Measurements from ENCODE around the gene SPAG17. TPM values are rescaled to one million over a fixed set of nuclear protein-coding genes. Genes with fewer than 3 reads are reported as not detected.

SPAG17 gene
- total and polyA plus RNA-seq, 4 experiments from 2014 or later, result not detected

DNA sequence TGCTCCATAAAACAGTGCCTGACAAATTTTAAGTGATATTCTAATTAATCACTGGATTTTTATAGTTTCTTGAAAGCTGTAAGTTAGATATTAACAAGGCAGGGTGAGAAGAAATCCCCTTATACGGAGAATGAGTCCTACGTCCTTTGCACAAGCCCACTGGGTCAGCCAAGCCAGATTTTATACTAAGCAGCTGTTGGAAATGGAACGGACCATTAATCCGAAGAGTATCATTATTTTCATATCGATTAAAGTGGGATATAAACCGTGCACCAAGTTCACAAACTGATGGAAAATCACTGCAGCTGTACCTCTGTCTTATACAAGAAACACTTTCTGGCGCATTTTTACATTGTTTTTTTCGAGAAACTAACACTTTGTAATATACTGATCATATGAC is 35.2 kb downstream of the SPAG17 start:
- Mint-ChIP-seq H3K4me1 (no peaks in the 10 kb centered on the region), H3K27ac (no peak overlapping the region), H3K36me3 (no peaks in the 10 kb centered on the region), H3K27me3 (no peaks in the 10 kb centered on the region), H3K9me3 (peaks cover 0 to 4% (median 0%) of the 10 kb centered on the region in 8 donors), H3K4me3 (no peak overlapping the region)
- Histone ChIP-seq H3K4me1 (ENCODE audit: insufficient read depth, low read length) (no peaks in the 10 kb centered on the region), H3K27ac (ENCODE audit: low read depth, low read length) (no peak overlapping the region), H3K36me3 (ENCODE audit: insufficient read depth, low read length) (no peaks in the 10 kb centered on the region), H3K27me3 (ENCODE audit: insufficient read depth, low read length) (no peaks in the 10 kb centered on the region), H3K9me3 (ENCODE audit: control insufficient read depth in 1 of 2, low read length in 2 of 2) (no peaks in the 10 kb centered on the region), H3K4me3 (ENCODE audit: low read length in 2 of 2) (no peak overlapping the region)
- DNase-seq, result no peak
- POLR2A ChIA-PET (ENCODE audit: partially characterized antibody), result no interaction called here
- CTCF ChIA-PET (ENCODE audit: partially characterized antibody), result no interaction called here
- intact Hi-C loops (cut with micrococcal nuclease), result loop anchor here (2.0 kb wide), 1 partner anchor 1217 kb away; no protein-coding TSS in a partner anchor

DNA sequence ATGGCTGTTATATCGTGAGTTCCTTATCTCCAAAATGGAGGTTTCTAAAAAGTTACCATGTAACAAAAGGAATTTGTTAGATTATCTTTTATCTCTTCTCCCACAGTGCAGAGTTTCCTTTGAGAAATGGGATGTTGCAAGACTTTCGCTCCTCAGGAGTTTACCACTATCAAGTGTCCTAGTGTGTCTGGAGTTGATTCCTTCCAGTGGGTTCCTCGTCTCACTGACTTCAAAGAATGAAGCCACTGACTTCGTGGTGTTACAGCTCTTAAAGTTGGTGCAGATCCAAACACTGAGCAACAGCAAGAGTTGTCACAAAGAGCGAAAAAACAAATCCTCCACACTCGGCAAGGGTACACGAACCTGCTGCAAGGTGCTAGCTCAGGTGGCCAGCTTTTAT is 37.0 kb downstream of the SPAG17 start:
- no peaks in the 10 kb centered on the region for H3K36me3 ChIP-seq (ENCODE audit: insufficient read depth, low read length)
- CTCF ChIA-PET (ENCODE audit: partially characterized antibody), result no interaction called here

DNA sequence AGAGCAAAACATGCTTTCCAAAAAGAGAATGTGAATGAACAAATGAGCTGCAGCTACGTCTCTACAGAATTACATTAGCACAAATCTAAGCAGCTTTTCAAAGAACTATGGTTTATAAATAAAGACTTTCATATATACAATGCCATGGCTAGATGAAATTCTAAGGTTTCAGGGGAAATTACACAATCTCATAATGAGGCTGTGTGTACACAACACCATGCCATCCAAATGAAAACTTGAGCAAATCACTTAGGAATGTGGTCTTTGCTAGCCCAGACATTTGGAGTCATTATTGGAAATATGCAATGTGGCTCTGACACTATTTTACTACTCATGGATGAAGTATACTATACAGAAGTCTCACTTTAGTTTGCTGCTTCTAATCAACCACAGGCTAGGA is 37.5 kb downstream of the SPAG17 start:
- no peak for DNase-seq
- Histone ChIP-seq H3K36me3 (ENCODE audit: insufficient read depth, low read length) (no peaks in the 10 kb centered on the region), H3K27me3 (ENCODE audit: insufficient read depth, low read length) (no peaks in the 10 kb centered on the region), H3K9me3 (ENCODE audit: control insufficient read depth in 1 of 2, low read length in 2 of 2) (no peaks in the 10 kb centered on the region), H3K27ac (ENCODE audit: low read depth, low read length) (no peak overlapping the region), H3K4me1 (ENCODE audit: insufficient read depth, low read length) (no peaks in the 10 kb centered on the region), H3K4me3 (ENCODE audit: low read length in 2 of 2) (no peak overlapping the region)
- Mint-ChIP-seq H3K4me3 (no peak overlapping the region), H3K27ac (no peak overlapping the region), H3K27me3 (peaks cover 0 to 1% of the 10 kb centered on the region in 2 donors), H3K36me3 (no peaks in the 10 kb centered on the region), H3K4me1 (no peaks in the 10 kb centered on the region), H3K9me3 (peaks cover 0 to 4% (median 0%) of the 10 kb centered on the region in 8 donors)
- ChIA-PET POLR2A (ENCODE audit: partially characterized antibody) (no interaction called here), CTCF (ENCODE audit: partially characterized antibody) (no interaction called here)
- intact Hi-C loops (cut with micrococcal nuclease), result no loop called here

More for the DNA sequence above, 37.0 kb downstream of the SPAG17 start:
- Histone ChIP-seq H3K4me1 (ENCODE audit: insufficient read depth, low read length) (no peaks in the 10 kb centered on the region), H3K4me3 (ENCODE audit: low read length in 2 of 2) (no peak overlapping the region), H3K9me3 (ENCODE audit: control insufficient read depth in 1 of 2, low read length in 2 of 2) (no peaks in the 10 kb centered on the region), H3K27ac (ENCODE audit: low read depth, low read length) (no peak overlapping the region), H3K27me3 (ENCODE audit: insufficient read depth, low read length) (no peaks in the 10 kb centered on the region)
- no peaks in the 10 kb centered on the region for H3K4me1 Mint-ChIP-seq
- no peak overlapping the region for H3K27ac Mint-ChIP-seq
- POLR2A ChIA-PET (ENCODE audit: partially characterized antibody), result no interaction called here
- DNase-seq, result no peak
- H3K9me3 Mint-ChIP-seq, result peaks cover 0 to 4% (median 0%) of the 10 kb centered on the region in 8 donors
- H3K4me3 Mint-ChIP-seq, result no peak overlapping the region
- H3K27me3 Mint-ChIP-seq, result peaks cover 0 to 1% of the 10 kb centered on the region in 2 donors
- no peaks in the 10 kb centered on the region for H3K36me3 Mint-ChIP-seq
- intact Hi-C loops (cut with micrococcal nuclease), result no loop called here

DNA sequence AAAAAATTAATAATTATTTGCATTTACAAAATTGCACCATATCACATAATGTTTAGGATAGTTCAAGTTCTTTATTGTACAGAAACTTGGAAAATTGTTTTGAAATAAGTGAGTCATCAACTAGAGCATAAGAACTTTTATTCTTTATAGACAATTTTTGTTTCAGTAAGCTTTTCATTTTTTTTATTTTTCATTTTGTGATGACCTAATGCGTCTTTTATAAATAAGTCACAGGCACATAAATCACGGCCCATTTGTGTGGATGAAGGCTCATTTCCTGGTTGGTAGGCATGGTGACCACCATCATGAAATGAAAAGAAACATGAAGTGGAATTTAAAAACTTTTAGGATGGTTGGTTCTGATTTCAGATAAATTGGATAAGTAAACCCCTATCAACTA is 39.3 kb downstream of the SPAG17 start:
- Mint-ChIP-seq H3K9me3 (peaks cover 0 to 4% (median 0%) of the 10 kb centered on the region in 8 donors), H3K36me3 (no peaks in the 10 kb centered on the region), H3K27me3 (peaks cover 0 to 1% of the 10 kb centered on the region in 2 donors), H3K27ac (no peak overlapping the region), H3K4me3 (no peak overlapping the region), H3K4me1 (no peaks in the 10 kb centered on the region)
- Histone ChIP-seq H3K27ac (ENCODE audit: low read depth, low read length) (no peak overlapping the region), H3K4me1 (ENCODE audit: insufficient read depth, low read length) (no peaks in the 10 kb centered on the region), H3K9me3 (ENCODE audit: control insufficient read depth in 1 of 2, low read length in 2 of 2) (no peaks in the 10 kb centered on the region), H3K27me3 (ENCODE audit: insufficient read depth, low read length) (no peaks in the 10 kb centered on the region), H3K4me3 (ENCODE audit: low read length in 2 of 2) (no peak overlapping the region), H3K36me3 (ENCODE audit: insufficient read depth, low read length) (no peaks in the 10 kb centered on the region)
- DNase-seq, result no peak
- ChIA-PET POLR2A (ENCODE audit: partially characterized antibody) (no interaction called here), CTCF (ENCODE audit: partially characterized antibody) (no interaction called here)
- intact Hi-C loops (cut with micrococcal nuclease), result no loop called here

DNA sequence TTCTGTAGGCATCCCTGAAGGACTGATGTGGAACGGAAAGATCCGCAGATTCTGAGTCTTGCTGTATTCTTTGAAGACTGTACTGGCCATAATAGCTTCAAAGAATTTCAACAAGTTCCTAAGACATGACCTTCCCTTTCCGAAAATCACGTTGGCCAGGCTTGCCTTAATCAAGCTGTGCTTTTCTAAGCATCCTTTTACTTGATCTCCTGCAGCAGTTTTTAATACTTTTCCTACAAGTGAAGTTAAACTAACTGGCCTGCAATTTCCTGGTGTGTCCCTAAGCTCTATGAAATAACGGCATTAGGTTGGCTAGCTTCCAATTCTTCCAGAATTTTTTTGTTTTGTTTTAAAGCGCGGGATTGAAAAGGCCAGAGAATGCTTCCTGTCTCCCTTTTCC is 40.3 kb downstream of the SPAG17 start:
- no peak for DNase-seq
- Mint-ChIP-seq H3K27me3 (peaks cover 0 to 1% of the 10 kb centered on the region in 2 donors), H3K4me1 (no peaks in the 10 kb centered on the region), H3K9me3 (peaks cover 0 to 4% (median 0%) of the 10 kb centered on the region in 8 donors), H3K36me3 (no peaks in the 10 kb centered on the region), H3K4me3 (no peak overlapping the region), H3K27ac (no peak overlapping the region)
- no peaks in the 10 kb centered on the region for H3K9me3 ChIP-seq (ENCODE audit: control insufficient read depth in 1 of 2, low read length in 2 of 2)
- H3K36me3 ChIP-seq (ENCODE audit: insufficient read depth, low read length), result no peaks in the 10 kb centered on the region
- ChIA-PET POLR2A (ENCODE audit: partially characterized antibody) (no interaction called here), CTCF (ENCODE audit: partially characterized antibody) (no interaction called here)
- H3K27me3 ChIP-seq (ENCODE audit: insufficient read depth, low read length), result no peaks in the 10 kb centered on the region
- H3K27ac ChIP-seq (ENCODE audit: low read depth, low read length), result no peak overlapping the region
- no peaks in the 10 kb centered on the region for H3K4me1 ChIP-seq (ENCODE audit: insufficient read depth, low read length)
- H3K4me3 ChIP-seq (ENCODE audit: low read length in 2 of 2), result no peak overlapping the region
- intact Hi-C loops (cut with micrococcal nuclease), result no loop called here

DNA sequence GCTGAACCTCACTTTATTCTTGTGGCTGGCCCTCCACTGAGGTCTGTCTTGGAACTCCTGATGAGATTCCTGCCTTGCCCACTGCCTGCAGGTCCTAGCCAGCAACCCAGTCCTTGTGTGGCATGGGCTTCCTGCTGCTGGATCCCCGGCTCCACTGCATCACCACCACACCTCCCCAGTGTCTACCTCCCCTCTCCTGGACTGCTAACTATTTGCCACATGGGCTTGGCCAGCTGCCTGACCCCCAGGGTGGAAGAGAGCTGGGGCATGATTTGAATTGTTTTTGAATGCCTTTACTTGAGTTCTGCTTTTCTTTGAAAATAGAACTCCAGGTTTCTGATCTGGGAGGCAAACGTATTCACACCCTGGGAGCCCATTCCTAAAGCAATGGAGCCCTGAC is 41.2 kb downstream of the SPAG17 start:
- H3K36me3 Mint-ChIP-seq, result no peaks in the 10 kb centered on the region
- H3K27me3 ChIP-seq (ENCODE audit: insufficient read depth, low read length), result no peaks in the 10 kb centered on the region
- H3K27ac Mint-ChIP-seq, result no peak overlapping the region
- H3K9me3 Mint-ChIP-seq, result peaks cover 0 to 8% (median 0%) of the 10 kb centered on the region in 8 donors
- DNase-seq, result no peak
- no peak overlapping the region for H3K27ac ChIP-seq (ENCODE audit: low read depth, low read length)
- H3K4me1 Mint-ChIP-seq, result no peaks in the 10 kb centered on the region
- no peak overlapping the region for H3K4me3 ChIP-seq (ENCODE audit: low read length in 2 of 2)
- peaks cover 0 to 3% of the 10 kb centered on the region in 2 donors for H3K27me3 Mint-ChIP-seq
- POLR2A ChIA-PET (ENCODE audit: partially characterized antibody), result no interaction called here
- H3K36me3 ChIP-seq (ENCODE audit: insufficient read depth, low read length), result no peaks in the 10 kb centered on the region
- H3K4me1 ChIP-seq (ENCODE audit: insufficient read depth, low read length), result no peaks in the 10 kb centered on the region
- CTCF ChIA-PET (ENCODE audit: partially characterized antibody), result no interaction called here
- peak overlapping the region in 1 of 8 donors; percentile 39 for H3K4me3 Mint-ChIP-seq
- intact Hi-C loops (cut with micrococcal nuclease), result no loop called here
- H3K9me3 ChIP-seq (ENCODE audit: control insufficient read depth in 1 of 2, low read length in 2 of 2), result no peaks in the 10 kb centered on the region

DNA sequence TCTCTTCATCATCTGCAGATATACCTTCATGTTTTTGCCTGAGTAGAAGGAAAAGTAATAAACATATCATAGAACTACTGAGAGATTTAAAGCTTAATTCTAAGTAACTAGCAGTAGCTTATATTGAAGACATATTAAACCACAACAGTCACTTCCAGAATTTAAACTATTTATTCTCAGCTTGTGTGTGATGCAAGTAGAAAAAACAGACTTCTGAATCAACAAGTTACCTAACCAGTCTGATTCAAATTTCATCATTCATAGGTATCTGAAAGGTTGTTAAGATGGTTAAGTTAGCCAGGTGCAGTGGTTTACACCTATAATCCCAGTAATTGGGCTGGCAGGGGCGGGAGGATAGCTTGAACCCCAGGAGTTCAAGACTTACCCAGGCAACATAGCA is 41.9 kb downstream of the SPAG17 start:
- Histone ChIP-seq H3K27ac (ENCODE audit: low read depth, low read length) (no peak overlapping the region), H3K4me1 (ENCODE audit: insufficient read depth, low read length) (no peaks in the 10 kb centered on the region), H3K4me3 (ENCODE audit: low read length in 2 of 2) (no peak overlapping the region), H3K9me3 (ENCODE audit: control insufficient read depth in 1 of 2, low read length in 2 of 2) (no peaks in the 10 kb centered on the region), H3K36me3 (ENCODE audit: insufficient read depth, low read length) (no peaks in the 10 kb centered on the region), H3K27me3 (ENCODE audit: insufficient read depth, low read length) (no peaks in the 10 kb centered on the region)
- CTCF ChIA-PET (ENCODE audit: partially characterized antibody), result no interaction called here
- no peak overlapping the region for H3K27ac Mint-ChIP-seq
- H3K4me3 Mint-ChIP-seq, result no peak overlapping the region
- peaks cover 0 to 3% of the 10 kb centered on the region in 2 donors for H3K27me3 Mint-ChIP-seq
- H3K9me3 Mint-ChIP-seq, result peaks cover 0 to 8% (median 0%) of the 10 kb centered on the region in 8 donors
- DNase-seq, result no peak
- intact Hi-C loops (cut with micrococcal nuclease), result no loop called here
- H3K36me3 Mint-ChIP-seq, result no peaks in the 10 kb centered on the region
- POLR2A ChIA-PET (ENCODE audit: partially characterized antibody), result no interaction called here
- H3K4me1 Mint-ChIP-seq, result no peaks in the 10 kb centered on the region

DNA sequence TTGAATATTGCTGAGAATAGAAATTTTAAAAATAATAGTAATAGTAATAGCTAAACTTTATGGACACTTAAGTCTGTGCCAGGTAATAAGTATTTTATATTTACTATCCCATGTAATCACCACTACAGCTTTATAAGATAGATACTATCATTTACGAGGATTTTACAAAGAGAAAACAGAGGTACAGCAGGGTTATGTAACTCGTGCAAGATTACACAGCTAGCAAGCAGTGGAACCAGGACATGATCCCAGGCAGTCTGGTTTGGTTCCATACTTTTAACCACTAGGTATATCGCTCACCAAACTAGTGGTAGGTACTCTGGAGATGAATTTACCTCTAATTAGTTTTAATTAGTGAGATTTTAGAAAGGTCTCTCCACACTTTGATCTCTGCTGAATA is 42.5 kb downstream of the SPAG17 start:
- CTCF ChIA-PET (ENCODE audit: partially characterized antibody), result no interaction called here
- POLR2A ChIA-PET (ENCODE audit: partially characterized antibody), result no interaction called here
- no peak overlapping the region for H3K4me3 ChIP-seq (ENCODE audit: low read length in 2 of 2)
- H3K36me3 ChIP-seq (ENCODE audit: insufficient read depth, low read length), result no peaks in the 10 kb centered on the region
- Mint-ChIP-seq H3K4me3 (no peak overlapping the region), H3K9me3 (peaks cover 0 to 8% (median 0%) of the 10 kb centered on the region in 8 donors), H3K27ac (no peak overlapping the region), H3K4me1 (no peaks in the 10 kb centered on the region), H3K36me3 (no peaks in the 10 kb centered on the region), H3K27me3 (peaks cover 0 to 3% of the 10 kb centered on the region in 2 donors)
- intact Hi-C loops (cut with micrococcal nuclease), result no loop called here
- no peaks in the 10 kb centered on the region for H3K9me3 ChIP-seq (ENCODE audit: control insufficient read depth in 1 of 2, low read length in 2 of 2)
- H3K27me3 ChIP-seq (ENCODE audit: insufficient read depth, low read length), result no peaks in the 10 kb centered on the region
- no peak for DNase-seq
- no peak overlapping the region for H3K27ac ChIP-seq (ENCODE audit: low read depth, low read length)
- H3K4me1 ChIP-seq (ENCODE audit: insufficient read depth, low read length), result no peaks in the 10 kb centered on the region
